ENCODE results near the gene IKZF2. TPM values are rescaled to one million over a fixed set of nuclear protein-coding genes. Genes with fewer than 3 reads are reported as not detected.

The IKZF2 gene
- total RNA-seq, 1 experiment from 2014 or later: 3.0 TPM

DNA sequence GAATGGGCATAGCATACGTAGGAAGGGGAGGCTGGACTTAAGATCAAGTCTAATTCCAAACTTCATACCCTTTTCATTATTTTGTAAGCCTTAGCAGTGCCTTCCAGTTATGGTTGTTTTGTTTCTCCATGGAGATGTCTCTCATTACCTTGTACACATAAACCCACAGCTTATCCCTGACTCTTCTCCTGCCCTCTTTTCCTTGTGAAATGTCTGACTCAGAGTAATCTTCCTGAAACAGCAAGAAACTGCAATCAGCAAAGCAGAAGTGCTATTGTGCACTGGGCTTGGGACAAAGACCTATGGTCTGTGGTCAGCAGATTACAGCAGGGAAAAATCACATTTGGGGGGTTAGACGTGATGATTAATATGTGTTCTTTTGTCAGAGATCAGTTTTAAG, 176.7 kb downstream of the IKZF2 start:
- H3K79me2 ChIP-seq (ENCODE audit: insufficient read depth, low read length): no peaks in the 10 kb centered on the region
- H3K27ac ChIP-seq (ENCODE audit: insufficient read length, low read depth, low read length): no peak overlapping the region
- TF ChIP-seq, protein P1, sequence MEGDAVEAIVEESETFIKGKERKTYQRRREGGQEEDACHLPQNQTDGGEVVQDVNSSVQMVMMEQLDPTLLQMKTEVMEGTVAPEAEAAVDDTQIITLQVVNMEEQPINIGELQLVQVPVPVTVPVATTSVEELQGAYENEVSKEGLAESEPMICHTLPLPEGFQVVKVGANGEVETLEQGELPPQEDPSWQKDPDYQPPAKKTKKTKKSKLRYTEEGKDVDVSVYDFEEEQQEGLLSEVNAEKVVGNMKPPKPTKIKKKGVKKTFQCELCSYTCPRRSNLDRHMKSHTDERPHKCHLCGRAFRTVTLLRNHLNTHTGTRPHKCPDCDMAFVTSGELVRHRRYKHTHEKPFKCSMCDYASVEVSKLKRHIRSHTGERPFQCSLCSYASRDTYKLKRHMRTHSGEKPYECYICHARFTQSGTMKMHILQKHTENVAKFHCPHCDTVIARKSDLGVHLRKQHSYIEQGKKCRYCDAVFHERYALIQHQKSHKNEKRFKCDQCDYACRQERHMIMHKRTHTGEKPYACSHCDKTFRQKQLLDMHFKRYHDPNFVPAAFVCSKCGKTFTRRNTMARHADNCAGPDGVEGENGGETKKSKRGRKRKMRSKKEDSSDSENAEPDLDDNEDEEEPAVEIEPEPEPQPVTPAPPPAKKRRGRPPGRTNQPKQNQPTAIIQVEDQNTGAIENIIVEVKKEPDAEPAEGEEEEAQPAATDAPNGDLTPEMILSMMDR (conservative IDR thresholded peaks at IDR 0.05): no peak
- no peak overlapping the region for H4K8ac ChIP-seq (replicated peaks; ENCODE audit: insufficient read length, low read depth, low read length)
- H2BK5ac ChIP-seq (ENCODE audit: insufficient read length, low read length): no peak overlapping the region
- H3K27ac Mint-ChIP-seq: no peak overlapping the region; a peak in 1 of 7 replicates
- DNase-seq: no peak
- no peak overlapping the region for H2AFZ ChIP-seq (ENCODE audit: low read length)
- H2BK15ac ChIP-seq (ENCODE audit: low read depth, low read length): no peak overlapping the region
- H4K5ac ChIP-seq (ENCODE audit: insufficient read length, low read depth, low read length): no peak overlapping the region
- H3K14ac ChIP-seq (ENCODE audit: insufficient read depth, low read length): no peak overlapping the region
- no peak overlapping the region for H3K4me2 ChIP-seq (ENCODE audit: insufficient read depth, insufficient read length, low read length)
- H3K27me3 ChIP-seq (ENCODE audit: insufficient read depth, low read length): no peaks in the 10 kb centered on the region
- no peak overlapping the region for H3K18ac ChIP-seq (ENCODE audit: insufficient read length, low read depth, low read length)
- no peak overlapping the region for H3K23ac ChIP-seq (ENCODE audit: insufficient read length, low read depth, low read length)
- H4K20me1 ChIP-seq (ENCODE audit: control insufficient read depth, insufficient read depth, insufficient read length): no peaks in the 10 kb centered on the region
- H3K23me2 ChIP-seq (ENCODE audit: insufficient read length, low read depth, low read length, poor library complexity, severe bottlenecking): no peaks in the 10 kb centered on the region
- H3K79me1 ChIP-seq (ENCODE audit: insufficient read depth, low read depth, low read length, poor library complexity, severe bottlenecking): no peaks in the 10 kb centered on the region
- no peak overlapping the region for H4K91ac ChIP-seq (ENCODE audit: insufficient read length, low read depth, low read length)
- H3K56ac ChIP-seq (ENCODE audit: insufficient read length, low read depth, low read length): no peak overlapping the region
- H3K9me3 Mint-ChIP-seq: no peaks in the 10 kb centered on the region
- H2BK120ac ChIP-seq (ENCODE audit: low read depth, low read length, poor library complexity, severe bottlenecking): no peak overlapping the region
- H3K4me3 Mint-ChIP-seq: no peak overlapping the region
- no peaks in the 10 kb centered on the region for H3K4me1 Mint-ChIP-seq
- no peak overlapping the region for H3K9ac ChIP-seq (ENCODE audit: extremely low read depth, insufficient read length, low read length)
- no peak overlapping the region for H3K4ac ChIP-seq (ENCODE audit: low read depth, low read length)
- H2AK5ac ChIP-seq (ENCODE audit: insufficient read length, low read length): no peak overlapping the region
- H3T11ph ChIP-seq (ENCODE audit: low read length): no peak overlapping the region
- no peaks in the 10 kb centered on the region for H3K9me3 ChIP-seq (ENCODE audit: control insufficient read depth, low read depth, low read length)
- WGBS (ENCODE audit: extremely low coverage, insufficient read length, low lambda C conversion rate): no CpG with 5 or more reads among the region's 2 CpGs
- H3K4me1 ChIP-seq (ENCODE audit: insufficient read depth, low read length): no peaks in the 10 kb centered on the region
- no peak overlapping the region for H2BK20ac ChIP-seq (ENCODE audit: low read depth, low read length, poor library complexity, severe bottlenecking)
- no peak overlapping the region for H2BK12ac ChIP-seq (ENCODE audit: insufficient read length, low read depth, low read length)
- H3K36me3 Mint-ChIP-seq (ENCODE audit: insufficient read depth in 1 of 3, low read depth in 3 of 3): no peaks in the 10 kb centered on the region
- no peaks in the 10 kb centered on the region for H3K27me3 Mint-ChIP-seq (ENCODE audit: low read depth)
